ENCODE data around the gene PDE4C.

GRCh38 chr19:18229915-18230314, 3.7 kb upstream of the PDE4C start:
- TF ChIP-seq CTCF (IDR thresholded peaks at IDR 0.05) (no peak), POLR2A (IDR thresholded peaks at IDR 0.05) (no peak), POLR2AphosphoS5 (IDR thresholded peaks at IDR 0.05) (no peak), EP300 (IDR thresholded peaks at IDR 0.05) (no peak)
